GDM1 (cell line): ENCODE data around the gene CTBP1.

Source experiments
- DNase-seq: peaks from one replicate; lab custom pipeline; 2025; lab: John Stamatoyannopoulos, UW

Gene CTBP1

DNA sequence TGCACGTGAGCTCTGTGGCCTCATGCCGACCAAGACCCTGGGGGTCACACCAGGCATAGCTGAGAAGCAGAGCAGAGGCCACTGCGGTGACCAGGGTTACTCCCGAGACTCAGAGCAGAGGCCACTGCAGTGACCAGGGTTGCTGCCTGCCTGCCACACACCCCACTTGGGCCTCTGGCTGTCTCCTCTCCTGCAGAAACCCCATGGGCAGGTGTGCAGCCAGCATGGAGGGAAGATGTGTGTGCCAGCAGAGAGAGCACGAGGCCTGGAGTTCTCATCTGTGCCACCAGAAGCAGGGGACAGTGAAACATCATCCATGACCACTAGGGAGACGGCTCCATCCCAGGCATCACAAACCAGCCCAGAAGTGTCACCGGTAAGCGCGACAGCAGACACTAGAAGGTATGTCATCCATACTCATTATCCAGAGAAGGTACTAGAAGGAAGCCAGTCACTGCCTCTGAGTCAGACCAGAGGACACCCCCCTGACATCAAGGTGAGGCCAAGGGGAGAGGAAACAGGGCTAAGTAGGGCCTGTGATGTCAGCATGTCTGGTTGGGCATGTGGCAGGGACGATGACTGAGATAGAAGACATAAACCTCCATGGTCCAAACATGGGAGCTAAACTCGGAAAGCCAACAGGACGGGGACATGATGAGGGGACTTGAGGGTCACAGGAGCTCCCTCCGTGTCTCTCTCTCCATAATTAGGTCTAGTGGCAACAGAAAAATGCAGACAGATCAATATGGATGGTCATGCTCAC lies 52.3 kb downstream of the CTBP1 start:
- DNase-seq, result no peak

DNA sequence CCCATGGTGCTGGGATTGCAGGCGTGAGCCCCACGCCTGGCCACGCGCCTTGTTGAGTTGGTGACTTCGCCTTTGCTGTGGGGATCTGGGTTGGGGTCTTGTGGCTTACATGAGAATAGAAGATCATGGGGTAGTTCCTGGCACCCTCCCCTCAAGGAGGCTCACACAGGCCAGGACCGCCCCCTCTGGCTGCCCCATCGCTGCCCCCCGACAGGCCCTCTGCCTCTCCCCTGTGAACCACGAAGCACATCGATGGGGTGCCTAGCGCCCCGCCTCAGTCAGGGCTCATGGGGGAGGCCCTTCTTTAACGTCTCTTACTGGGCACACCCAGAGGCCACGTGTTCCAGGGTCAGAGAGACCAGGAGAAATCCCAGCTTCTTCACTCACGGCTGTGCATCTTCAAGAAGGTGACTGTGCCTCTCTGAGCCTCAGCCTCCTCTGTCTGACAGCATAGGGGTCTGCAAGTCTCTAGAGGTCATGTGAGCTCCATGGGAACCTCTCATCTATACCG lies 53.0 kb downstream of the CTBP1 start:
- no peak for DNase-seq

DNA sequence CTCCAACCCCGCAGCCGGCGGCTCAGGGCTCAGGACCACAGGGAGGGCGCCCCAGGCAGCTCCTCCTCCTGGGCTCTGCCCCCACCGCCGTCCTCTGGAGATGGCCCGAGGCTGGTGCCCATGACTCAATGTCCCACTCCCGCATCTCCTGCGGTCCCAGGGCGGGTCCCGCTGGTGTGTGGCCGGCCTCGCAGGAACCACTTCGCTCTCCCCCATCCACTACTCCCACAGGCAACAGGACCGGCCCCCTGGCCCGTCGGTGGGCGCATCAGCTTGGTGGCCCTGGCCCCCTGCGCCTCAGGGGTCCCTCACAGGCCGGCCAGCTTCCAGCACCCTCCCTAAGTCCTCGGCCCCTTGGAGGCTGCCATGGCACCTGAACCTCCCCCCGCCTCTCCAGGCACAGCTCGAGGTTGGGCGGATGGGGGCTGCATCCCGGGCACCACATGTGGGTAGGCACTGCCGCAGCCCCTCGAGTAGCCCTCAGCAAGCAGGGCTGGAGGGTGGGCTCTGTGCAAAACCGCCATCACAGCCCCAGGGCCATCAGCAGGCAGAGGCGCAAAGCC lies 53.7 kb downstream of the CTBP1 start:
- no peak for DNase-seq

DNA sequence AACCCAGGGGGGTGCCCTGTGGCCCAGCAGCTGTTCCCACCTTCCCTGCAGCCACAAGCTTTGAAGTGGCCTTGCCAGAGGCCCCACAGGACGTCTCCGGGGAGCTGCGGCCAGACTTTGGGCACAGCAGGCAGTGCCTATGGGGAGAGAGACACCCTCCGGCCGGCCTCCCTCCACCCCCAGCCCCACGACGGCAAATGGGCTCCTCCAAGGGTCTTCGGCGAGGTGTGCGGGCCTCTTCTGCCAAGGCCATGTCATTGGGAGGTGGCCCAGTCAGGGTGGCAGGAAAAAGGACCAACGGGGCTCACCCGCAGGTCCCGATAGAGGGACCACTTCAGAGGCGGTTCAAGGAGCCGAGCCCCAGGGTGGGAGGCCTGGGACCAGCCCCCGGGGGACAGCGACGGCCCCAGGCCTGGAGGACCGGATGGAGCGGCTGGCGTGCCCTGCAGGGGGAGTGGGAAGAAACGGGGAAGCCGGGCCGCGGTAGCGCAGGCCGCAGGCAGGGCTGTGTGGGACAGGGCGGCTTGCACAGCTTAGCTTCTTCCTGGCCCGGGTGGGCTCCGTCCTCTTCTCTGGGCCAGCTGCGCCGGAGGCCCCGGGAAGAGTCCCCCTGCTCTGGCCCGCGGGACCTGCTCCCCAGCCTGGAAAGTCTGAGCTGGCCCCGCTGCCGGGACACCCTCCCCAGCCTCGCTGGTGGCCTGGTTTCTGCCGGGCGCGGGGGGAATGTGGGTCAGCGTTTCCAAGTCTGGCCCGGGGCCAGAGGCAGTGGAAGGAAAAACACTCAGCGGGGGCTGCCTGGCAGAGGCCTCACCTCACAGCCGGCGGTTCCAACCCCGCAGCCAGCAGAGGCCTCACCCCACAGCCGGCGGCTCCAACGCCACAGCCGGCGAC lies 54.7 kb downstream of the CTBP1 start:
- no peak for DNase-seq

DNA sequence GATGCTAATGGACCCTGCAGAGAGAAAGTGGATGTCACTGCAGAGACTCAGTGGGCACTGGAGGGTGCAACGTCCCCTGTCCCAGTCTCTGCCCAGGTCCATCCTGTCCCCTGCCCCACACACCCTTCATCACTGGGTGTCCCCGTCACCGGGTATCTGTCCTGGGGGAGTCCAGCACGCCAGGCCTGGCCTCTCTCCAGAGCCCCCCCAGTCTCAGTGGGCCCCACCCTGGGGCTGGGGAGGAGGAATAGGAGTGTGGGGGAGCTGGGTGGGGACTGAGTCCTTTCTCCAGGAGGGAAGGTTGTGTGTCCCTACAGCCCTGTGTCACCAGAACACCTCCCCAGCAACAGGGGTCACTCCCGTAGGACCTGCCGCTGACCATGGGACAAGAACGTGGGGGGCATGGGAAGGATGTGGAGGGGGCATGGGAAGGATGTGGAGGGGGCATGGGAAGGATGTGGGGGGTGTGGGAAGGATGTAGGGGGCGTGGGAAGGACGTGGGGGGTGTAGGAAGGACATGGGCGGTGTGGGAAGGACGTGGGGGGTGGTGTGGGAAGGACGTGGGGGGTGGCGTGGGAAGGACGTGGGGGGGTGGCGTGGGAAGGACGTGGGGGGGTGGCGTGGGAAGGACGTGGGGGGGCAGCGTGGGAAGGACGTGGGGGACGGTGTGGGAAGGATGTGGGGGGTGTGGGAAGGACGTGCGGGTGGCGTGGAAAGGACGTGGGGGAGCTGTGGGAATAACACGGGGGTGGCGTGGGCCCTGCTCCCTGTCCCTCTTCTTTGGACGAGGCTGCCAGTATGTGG lies 55.5 kb downstream of the CTBP1 start:
- DNase-seq, result no peak

DNA sequence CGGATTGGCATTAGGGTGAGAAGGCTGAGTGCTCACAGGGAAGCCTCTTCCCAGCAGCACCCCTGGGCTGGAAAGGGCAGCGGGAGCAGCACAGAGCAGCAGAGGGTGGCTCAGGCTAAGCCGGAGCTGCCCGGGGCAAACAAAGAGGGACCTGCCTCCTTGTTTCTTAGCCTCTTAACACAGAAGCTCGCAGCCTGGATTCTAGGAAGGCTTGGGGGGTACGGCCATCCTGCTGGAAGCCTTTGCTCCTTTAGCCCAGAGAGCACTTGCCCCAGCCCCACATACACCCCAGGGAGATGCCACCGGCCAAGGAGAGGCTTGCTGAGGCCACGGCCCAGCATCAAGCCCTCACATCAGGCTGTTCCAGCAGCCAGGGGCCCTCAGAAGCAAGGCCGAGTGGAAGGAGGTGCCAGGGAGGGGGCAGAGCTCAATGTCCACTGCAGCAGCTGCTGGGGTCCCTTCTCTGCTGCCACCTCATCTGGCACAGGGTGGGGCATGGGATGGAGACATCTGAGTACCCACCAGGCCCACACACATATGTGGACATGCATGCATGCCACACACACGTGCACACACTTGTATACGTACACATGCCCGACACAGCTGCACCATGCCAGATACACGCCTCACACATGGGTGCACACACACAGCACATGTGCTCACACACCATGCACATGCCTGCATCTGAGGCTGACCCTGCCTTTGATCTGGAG lies 56.3 kb downstream of the CTBP1 start:
- no peak for DNase-seq

DNA sequence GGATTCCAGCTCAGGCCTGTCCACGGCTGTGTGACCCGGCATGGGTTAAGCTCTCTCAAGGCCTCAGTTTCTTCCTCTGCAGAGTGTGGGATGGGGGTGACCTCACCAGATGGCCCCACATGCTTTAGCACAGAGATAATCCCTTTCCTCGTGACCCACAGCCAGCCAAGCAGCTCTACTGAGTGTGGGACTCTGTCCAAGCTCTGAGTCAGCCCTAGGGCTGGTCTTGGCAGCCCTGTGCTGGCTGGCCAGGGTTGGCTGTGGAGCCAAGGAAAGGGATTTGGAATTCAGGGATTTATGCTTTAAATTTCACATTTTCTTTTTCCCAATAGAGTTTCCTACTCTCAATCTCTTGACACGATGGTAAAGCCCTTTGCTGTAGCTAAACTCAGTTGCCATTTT lies 56.8 kb downstream of the CTBP1 start:
- DNase-seq, result no peak

DNA sequence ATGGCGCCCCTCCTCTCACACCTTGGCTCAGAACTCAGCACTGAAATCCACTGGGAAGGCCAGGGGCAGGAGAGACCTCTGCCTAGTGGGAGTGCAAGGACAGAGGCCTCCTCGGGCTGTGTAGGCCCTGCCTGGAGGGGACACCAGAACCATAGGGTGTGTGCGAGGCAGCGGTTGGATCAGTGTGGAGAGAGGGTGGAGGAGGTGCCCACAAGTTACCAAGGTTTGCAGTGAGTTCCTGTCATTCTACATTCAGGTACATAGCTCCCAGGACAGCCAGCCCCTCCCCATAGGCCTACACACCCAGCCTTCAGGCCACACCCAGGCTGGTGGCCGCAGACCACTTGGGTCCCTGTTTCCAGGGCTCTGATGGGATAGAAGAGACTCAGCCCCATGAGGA lies 57.3 kb downstream of the CTBP1 start:
- DNase-seq, result no peak

DNA sequence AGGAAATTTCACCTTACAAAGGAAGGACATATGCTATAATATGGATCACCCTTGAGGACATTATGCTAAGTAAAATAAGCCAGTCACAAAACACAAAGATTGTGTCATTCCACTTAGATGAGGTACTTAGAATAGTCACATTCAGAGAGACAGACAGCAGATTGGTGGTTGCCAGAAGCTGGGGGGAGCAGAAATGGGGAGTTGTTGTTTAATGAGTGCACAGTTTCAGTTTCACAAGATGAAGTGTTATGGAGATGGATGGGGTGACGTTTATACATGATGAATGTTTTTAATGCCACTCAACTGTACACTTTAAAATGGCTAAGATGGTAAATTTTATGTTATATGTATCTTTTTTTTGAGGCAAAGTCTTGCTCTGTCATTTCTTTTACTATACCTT lies 61.7 kb downstream of the CTBP1 start:
- no peak for DNase-seq

DNA sequence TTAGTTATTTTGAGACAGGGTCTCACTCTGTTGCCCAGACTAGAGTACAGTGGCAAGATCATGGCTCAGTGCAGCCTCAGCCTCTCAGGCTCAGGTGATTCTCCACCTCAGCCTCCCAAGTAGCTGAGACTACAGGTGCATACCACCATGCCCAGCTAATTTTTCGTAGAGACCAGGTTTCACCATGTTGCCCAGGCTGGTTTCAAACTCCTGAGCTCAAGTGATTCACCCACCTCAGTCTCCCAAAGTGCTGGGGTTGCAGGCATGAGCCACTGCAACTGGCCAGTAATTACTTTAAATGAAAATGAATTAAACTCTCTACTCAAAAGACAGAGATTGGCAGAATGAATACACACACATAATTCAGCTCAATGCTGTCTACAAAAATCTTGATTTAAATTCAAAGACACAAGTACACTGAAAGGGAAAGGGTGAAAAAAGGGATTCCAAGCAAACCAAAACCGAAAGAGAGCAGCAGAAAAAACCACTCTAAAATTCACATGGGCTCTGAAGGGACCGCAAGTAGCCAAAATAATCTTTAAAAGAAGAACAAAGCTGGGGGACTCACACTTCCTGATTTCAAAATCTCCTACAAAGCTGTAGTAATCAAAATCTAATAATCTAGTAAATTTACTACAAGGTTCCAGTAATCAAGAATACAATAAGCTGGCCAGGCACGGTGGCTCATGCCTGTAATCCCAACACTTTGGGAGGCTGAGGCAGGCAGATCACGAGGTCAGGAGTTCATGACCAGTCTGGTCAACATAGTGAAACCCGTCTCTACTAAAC lies 64.8 kb downstream of the CTBP1 start:
- no peak for DNase-seq

DNA sequence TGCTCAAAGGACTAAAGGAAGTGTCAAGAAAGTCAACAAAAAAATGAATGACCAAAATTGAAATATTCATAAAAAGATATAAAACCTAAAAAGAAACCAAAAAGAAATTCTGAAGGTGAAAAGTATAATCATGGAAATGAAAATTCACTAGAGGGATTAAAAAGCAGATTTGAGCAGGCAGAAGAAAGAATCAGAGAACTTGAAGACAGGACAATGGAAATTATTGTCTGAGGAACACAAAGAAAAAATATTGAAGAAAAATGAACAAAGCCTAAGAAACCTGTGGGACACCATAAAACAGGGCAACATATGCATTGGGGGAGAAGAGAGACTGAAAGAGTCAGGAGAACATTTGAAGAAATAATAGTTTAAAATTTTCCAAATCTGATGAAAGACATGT lies 66.6 kb downstream of the CTBP1 start:
- DNase-seq, result no peak

DNA sequence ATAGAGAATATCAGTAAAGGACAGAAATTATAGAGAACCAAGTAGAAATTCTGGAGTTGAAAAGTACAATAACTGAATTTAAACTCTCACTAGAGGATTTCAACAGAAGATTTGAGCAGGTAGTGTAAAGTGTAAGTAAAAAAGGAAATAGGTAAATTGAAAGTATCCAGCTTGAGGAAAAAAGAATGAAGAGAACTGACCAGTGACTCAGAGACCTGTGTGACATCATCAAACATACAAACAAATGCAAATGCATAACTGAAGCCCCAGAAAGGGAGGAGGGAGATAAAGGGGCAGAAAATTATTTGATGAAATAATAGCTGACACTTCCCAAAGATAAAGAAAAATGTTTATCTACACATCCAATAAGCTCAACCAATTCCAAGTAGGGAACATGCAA lies 68.3 kb downstream of the CTBP1 start:
- DNase-seq, result no peak

DNA sequence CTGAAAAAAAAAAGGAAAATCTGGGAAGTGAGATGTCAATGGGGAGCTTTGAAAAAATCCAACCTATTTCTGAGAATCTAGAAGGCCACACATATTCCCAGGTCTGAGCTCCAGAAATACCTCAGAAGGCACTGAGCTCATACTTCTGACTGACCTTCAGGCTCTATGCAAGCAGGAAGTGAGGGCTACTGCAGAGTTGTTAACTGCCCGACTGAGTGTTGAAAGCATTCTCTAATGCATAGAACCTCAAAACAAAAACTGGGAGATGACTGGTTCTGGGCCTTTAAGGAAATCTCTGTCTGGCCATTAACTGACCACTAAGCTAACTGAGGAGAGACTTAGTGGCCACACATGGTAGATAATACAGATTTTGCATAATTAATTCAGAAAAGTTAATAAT lies 69.0 kb downstream of the CTBP1 start:
- DNase-seq, result no peak

DNA sequence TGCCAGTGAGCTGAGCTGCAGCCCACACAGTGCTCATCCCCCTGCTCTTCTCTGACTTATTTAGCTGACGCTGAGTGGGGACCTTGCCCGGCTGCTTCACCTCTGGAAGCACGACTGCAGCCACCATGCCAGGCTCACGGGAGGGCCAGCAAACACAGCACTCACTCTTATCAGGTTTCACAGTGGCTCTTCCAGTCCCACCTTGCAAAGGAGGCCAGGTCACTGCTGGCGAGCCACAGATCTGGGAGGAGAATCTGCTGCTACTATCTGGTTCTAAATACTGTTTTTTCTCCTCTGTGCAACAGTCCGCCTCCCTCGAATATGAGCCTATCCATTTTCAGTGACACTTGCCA lies 69.9 kb downstream of the CTBP1 start:
- DNase-seq, result no peak

DNA sequence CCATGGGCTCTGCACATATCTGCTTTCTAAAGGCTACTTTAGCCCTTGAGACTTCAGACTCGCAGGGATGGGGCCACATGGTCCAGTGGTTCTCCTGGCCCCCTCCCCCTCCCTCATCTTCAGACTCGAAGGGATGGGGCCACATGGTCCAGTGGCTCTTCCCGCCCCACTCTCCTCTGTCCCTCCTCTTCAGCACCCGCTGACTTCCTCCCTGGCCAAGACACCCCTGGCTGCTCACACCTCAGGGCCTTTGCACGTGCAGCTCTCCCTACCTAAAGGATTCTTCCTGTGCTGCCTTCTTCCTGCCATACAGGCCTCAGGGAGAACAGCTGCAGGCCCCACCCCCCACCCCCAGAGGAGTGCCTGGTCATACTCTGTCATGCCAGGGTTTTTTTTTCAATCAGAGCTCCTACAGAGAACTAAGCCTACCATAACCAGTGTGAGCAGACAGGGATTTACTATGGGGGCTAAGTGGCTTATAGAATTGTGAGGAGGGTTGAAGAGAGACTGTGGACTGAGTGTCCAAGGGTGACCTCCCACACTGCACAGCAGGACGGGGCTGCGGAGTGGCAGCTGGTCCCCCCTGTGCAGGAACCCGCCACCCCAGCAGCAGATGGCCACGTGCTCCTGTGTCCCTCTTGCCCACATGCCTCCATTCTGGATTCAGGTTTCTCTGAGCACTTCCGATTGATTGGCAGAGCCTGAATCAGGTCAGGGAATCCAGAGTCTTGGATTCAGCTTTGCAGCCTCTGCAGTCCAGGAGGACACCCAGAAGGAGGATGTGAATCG lies 70.4 kb downstream of the CTBP1 start:
- DNase-seq, result no peak

DNA sequence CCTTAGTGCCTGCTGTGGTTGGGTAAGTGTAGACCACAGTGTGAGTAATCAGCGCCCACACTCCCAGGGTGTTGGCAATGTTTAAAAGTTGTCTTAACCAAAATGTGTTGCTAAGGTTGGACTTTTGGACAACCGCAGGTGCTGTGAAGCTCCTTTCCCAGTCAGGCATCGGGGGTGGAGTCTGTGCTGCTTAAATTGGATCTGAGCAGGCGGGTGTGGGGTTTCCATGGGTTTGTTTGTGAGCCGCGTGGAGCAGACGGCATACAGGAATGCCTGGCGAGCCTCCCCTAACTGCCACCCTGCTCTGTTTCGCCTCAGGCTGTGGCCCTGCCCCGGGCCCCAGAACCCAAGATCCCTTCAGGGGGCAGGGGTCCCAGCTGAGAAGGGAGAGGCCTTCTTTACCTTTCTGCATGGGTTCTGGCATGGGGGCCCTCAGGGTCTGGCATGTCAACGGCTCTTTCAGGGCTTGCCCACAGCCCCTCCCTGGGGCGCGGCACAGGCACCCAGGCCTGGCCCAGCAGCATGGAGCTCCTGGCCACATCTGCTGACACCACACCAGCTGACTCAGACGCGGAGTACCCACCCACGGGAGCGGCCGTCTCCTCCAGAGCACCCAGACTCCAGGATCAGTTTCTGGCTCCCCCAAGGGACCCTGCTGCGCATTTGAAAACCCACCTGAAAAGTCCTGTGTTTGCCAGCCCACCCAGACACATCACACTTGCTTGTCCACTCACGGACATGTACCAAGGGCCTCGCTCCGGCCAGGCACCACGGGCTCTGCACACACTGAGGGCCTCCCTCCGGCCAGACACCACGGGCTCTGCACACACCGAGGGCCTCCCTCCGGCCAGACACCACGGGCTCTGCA lies 71.4 kb downstream of the CTBP1 start:
- no peak for DNase-seq

DNA sequence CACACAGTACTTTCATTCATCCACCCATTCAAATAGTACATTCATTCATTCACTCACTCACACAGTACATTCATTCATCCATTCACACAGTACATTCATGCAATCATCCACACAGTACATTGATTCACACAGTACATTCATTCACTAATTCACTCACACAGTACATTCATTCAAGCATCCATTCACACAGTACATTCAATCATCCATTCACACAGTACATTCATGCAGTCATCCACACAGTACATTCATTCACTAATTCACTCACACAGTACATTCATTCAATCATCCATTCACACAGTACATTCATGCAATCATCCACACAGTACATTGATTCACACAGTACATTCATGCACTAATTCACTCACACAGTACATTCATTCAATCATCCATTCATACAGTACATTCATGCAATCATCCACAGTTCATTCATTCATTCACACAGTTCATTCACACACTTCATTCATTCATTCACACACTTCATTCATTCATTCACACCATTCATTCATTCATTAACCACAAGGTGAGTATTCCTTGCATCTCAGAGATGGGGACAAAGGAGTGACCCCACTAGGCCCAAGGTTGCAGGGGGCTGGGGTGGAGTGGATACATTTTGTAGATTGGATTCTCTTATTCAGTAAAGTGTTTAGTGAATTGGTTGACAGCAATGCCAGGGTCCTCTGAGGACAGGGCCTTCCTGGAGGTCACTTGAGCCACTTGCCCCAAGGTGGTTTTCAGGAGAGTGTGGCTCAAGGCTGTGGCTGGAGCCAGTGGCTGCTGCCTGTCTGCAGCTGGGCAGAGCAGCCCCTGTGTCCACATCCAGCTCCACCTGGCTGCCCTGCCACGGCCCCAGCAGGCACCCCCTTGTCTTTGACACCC lies 72.3 kb downstream of the CTBP1 start:
- no peak for DNase-seq
